ENCODE data around the gene CCND1.

GRCh38 chr11:69638941-69639681 is 1.8 kb upstream of the CCND1 start:
- TF ChIP-seq GATA2 (IDR thresholded peaks at IDR 0.05; ENCODE audit: low read depth, low read length), result no peak; the same call in 1 of the 2 replicates
- TF ChIP-seq GATA3 (IDR thresholded peaks at IDR 0.05; ENCODE audit: low read depth, low read length), result no peak

All from SH-SY5Y (cell line).